Fibroblast of skin of right biceps (primary cell): ENCODE data around the gene MACROD2.

ENCODE experiments used
- DNase-seq: peaks from one replicate; pipeline ENCODE4 v3.0.0-alpha.2; 2013

Gene MACROD2

DNA sequence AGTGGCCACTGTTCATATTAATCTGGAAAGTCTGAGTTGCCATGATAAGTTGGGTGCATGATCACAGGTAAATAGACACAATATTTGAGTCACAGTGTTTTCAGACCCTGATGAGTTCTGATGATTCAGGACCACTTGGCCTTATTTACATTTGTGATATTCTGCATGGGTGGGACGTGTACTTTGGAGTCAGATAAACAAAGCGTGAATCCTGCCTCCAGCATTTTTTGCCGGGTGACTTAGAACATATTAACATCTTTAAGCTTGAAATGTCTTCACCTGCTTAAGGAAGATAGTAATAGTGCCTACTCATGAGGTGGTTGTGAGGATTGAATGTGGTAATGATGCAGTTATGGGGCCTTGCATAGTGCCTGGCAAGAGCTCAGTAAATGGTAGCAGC lies 1582.8 kb downstream of the MACROD2 start:
- DNase-seq, result no peak

DNA sequence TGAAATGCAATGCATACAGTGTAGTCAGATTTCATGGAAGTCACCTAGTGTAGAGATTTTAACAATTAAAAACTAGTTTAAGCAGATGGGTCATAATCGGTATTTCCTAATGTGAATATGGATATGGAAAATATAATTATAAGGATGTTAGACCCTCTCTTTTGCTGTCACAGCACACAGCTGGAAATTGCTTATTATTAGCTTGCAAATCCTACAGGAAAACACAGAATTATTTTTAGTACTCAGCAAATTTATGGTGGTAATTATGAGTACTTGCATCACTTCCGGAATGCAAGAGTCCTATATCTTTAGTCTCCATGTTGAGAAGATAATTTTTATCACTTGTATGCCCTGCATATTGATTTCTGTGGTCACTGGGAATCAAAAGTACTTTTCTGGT lies 1584.4 kb downstream of the MACROD2 start:
- no peak for DNase-seq

DNA sequence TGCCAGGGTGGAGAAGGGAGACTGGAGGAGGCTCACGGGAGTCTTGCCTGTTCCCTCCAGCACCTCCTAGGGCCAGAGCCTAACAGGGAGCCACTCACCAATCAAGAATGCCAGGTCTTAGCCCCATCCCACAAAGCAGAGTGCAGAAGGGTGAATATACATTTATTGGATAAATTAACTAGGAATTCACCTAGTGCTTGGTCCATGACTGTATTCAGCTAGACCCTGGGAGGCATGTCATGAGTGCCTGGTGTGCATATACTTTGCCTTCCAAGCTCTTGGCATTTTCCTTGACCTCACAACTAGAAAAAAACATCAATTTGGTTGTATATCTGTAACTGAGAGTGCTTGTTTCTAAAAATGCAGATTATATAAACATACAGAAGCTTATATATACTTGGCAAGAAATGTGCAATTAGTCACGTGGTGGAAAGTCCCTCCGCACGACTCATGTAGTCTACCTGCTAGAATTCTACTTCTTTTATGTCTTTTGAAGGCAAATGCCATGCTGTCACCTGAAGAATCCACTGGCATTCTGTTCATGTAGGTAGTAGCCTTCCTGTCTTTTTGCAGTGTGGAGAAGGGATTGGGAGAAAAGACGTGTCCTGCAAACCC lies 1586.9 kb downstream of the MACROD2 start:
- DNase-seq, result peak; percentile 50

DNA sequence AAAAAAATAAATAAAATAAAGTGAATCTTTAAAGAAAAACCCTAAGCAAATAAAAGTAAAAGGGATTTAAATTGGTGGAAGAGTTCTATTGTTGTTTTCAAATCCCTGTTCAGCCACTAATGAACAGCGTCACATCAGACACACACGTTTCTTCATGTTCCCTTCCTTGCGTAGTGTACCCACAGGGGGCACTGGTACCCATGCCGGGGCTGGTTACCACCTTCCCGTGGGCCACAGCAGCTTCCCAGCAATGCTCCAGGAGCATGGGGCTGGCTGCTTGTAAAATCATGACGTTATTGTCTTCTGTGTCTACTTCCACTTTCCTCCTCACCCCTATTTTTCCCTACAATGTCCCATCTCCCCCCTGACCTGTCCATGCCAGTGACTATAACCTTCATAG lies 1589.2 kb downstream of the MACROD2 start:
- DNase-seq, result no peak

DNA sequence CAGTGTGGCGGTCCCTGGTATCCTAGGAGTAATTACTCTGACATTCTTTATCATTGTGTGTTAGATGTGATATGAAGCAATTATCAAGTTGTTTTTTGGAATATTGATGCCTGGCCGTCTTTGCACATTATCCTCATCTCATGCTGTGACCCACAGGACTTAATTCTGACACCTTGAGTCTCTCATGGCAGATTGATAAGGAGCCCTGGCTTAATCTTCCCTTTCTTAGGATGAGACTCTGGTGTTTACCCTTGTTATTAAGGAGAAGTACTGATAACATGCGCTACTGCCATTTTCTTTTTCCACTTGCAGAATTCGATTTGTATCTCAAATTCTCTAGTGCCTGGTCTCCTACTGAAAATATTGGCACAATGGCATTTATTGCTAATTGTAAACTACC lies 1597.8 kb downstream of the MACROD2 start:
- DNase-seq, result no peak

DNA sequence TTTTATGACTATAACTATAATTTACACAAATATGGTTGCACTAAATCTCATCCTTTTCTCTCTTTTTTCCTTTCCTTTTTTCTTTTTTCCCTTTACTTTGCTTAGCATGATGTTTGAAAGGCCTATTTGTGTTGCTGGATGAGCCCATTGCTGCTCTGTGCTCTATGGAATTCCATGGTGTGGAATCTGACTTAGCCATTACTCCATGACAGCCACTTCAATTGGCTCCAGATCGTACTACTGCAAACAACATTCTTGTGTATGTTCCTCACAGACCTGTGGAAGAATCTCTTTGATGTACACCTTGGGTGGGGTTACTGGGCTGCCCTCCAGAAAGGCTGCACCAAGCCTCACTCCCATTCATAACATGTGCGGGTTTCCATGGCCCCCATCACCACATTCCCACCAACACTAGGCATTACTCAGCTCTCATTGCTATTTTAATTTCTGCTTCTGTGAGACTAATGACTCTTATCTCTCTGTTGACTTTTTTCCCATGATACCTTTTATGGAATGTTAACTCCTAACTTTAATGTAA lies 1598.9 kb downstream of the MACROD2 start:
- DNase-seq, result no peak

DNA sequence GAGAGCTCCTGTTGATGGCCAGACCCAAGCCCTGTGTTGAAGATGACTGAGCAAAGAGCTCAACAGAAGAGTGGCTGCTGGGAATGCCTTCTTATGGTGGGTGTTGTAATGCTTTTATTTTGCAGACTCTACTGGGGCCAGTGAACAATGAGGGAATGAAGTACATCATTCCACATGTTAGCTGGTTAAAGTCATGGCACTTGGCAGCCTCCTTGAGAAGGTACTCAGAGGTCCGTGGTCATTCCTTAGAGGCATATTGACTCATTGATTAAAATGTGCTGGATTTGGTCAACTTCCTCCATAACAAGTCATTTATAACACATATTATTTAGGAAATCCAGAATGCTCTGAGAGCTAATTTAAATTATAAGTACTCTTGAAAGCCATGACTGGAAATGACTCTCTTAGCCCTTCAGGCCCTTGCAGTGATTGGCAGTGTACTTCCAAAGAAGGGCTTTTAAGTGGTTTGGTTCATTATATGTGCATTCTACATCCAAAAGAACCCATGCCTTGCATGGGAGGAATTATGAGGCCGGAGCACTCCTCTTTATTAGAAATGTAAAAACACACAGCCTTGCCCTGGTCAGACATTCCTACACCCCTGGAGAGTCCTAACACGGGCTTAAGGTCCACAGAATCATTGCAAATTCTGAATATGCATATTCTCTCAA lies 1601.0 kb downstream of the MACROD2 start:
- peak; percentile 14 for DNase-seq

DNA sequence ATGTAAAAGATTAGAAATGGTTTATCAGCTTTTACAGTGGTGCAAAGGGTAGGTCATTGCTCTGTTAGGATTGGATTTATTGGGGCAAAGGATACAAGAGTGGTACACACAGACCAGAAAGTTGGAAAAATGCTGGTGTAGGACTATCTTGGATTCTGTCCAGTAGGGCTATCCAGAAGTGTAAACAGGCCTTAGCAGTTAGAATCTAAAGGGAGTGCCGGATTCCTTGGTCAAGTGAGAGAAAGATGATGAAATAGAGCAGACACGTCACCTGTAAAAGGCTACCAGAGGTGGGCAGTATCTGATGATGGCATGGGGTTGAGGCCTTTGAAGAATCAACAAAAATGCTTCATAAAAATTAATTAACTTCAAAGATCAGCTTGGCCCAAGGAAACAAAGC lies 1602.0 kb downstream of the MACROD2 start:
- DNase-seq, result no peak

DNA sequence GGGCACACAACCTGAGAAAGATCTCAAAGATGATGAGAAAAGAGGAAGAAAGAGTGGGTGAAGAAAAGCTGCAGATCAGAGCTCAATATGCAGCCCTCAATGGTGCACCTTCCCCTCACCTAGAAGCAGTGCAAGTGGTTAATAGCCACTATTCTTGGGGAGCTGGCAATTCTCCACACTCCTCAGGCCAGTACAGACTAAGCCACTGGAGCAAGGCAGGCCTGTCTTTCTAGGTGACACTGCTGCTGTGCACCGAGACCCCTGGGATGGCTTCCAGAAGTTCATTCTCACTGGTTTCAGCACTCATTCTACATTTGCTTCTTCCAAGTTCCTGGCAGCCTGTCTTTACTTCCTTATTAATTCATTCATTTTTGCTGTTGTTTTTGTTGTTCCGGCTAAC lies 1604.6 kb downstream of the MACROD2 start:
- DNase-seq, result no peak

DNA sequence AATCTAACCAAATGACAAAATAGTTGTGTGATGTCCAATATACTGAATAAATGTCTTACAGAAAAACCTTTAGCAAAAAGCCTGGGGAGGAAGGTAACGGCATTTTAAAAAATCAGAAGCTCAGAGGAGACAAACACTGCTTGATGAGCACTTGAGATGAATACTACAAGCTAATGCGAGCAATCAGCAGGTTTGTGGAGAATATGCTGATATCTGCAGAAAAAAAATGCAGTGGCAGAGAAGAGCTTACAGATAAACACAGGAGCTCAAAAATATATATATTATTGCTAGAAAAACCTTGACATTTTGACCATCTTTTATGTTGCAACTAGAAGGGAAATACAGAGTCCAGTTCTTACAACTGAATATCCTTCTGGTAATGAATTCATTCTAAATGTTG lies 1605.2 kb downstream of the MACROD2 start:
- no peak for DNase-seq

DNA sequence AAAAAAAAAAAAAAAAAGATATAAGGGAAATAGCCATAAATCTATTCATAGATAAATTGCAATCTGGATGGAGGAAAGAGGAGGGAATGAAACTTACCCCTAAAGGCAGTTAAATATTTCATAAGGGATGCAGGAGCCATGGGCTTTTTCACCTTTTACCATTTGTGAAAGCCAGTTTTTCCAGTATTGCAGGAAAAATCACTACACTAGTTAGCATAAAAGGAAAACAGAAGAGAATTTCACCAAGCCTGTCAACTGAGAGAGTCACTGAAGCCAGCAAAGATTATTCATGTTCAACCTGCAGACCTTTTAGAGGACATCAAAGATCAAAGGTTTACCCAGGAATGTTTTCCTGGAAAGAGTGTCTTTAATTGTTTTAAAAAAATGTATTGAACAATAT lies 1608.2 kb downstream of the MACROD2 start:
- no peak for DNase-seq

DNA sequence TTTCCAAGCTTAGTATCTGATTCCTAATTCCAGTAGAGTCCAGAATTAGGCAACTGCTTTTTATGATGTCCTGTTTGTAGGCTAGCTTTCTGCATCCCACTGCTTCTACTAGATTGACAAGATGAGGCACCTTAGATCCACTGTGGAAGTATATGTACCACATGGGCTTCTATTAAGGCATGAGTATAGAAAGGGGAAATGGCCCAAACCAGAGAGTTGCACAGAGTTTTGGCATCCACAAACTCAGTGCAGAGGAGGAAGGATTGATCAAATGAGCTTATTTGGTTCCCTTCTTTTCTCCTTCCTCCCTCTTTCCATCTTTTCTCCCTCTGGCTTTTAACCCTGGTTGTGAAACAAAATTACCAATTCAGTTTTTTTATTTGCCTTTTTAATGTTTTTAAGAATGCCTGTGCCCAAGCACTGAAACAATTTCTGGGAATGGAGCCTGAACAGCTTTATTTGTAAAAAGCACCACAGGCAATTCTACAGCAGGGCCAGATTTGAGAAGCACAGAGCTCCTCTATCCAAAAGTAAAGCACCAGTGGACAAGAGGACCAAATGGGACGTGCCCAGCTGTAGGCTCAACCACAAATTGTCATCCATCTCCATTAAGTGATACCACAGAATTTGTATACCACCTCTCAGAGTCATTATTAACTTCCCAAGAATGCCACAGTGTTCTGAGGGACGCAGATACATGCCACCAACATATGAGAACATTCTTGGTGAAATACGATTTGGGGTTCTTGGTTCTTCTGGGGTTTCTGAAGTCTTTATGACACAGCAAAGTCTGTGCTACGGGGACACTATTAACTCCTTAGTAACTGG lies 1608.9 kb downstream of the MACROD2 start:
- DNase-seq, result peak; percentile 18

DNA sequence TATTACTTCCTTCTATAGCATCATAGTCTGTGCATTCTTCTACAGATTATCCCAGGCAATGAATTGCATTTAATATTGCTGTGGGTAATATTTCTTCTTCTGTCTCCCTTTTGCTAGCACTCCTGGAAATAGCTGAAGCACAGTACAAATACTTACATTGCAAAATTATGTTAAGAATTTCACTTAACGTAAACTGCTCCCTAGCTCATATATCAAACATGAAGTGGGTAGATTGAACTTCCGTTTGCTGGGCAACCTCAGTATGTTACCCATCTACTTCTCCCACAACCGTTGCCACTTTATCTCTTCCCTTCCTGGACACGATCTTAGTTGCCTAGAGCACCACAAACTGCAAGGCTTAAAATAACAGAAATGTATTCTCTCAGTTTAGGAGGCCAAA lies 1614.6 kb downstream of the MACROD2 start:
- DNase-seq, result no peak

DNA sequence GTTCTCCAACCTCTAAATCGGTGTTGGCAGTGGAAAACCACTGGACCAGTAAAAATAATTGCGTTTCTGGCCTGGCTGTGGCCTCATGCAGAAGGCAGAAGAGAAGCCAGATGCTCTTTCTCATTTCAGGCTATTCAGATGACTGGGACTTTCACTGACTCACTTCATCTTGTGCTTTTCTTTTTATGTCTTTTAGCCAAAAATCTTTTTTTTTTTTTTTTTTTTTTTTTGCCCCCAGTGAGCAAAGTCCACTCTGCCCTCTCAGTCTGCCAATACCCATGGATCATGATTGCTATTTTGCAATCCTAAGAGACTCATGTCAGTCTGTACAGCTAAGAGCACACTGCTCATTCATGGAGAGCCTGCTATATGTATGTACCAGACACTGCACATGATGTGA lies 1615.5 kb downstream of the MACROD2 start:
- DNase-seq, result no peak

DNA sequence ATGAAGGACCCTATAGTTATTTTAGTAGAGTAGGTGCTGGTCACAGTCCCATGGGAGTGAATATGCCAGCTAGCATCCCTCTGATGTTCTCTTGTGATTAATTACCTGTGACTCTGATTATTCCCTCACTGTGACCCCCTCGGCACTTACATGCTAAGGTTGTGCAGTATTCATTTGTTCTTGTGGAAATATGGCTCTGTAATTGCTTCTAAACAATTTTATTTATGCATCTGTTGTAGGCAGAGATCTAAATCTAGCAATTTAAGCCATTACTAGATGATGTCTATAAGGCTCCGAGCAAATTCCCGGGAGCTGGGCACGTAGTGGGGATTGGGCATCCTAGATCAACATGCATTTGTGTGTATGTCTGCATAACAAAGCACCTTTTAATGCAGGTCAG lies 1616.2 kb downstream of the MACROD2 start:
- DNase-seq, result no peak

DNA sequence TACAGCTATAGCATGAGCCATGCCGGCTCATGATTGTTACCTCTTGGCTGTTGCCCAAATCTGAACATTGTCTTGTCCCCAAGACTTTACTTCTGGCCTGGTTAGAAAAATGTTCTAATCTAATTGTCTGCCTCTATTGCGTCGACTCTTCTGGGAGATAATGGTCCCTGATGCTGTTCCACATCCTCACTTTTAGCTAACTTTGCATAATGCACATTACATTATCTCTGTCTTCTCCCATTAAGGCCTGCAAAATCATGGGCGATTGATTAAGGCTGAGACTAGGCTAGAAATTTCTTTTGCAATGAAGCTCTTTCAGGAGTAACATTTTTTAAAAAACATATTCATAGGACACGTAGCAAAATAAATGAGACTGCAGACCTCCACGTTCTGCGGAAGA lies 1616.9 kb downstream of the MACROD2 start:
- DNase-seq, result no peak

DNA sequence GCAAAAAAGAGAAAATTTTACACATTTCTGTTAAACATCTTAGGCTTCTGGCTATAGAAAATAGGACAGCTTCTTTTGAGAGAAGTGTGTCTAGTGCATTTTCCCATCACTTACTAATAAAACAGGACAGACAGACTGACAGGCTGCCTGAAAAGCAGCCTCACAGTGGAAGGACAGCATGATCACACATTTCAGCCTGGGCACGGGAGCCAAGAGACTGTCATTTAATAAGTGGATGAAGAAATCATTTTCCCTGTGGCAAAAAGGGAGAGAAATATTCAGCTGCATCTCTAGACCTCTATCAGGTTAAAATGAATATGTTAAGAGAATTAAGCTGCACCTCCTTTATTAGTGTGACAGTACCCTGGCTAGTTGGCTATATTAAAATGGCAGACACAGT lies 1617.5 kb downstream of the MACROD2 start:
- DNase-seq, result no peak

DNA sequence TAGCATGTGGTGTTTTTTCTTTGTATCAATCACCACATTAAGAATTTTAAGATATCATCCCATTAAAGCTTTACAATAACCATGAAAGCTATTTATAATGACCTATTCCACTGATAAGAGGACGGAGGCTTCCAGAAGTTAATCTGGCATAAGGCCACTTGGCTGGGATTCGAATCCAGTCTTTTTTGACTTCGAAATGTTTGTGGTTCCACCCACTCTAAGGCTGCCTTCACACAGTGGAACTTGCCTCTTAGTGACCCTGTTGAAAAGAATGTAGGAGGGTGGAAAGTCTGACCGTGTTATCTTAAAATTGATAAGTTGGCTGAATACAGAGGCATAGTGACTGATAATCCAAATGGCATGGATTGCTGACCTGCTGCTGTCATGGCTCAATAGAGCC lies 1618.2 kb downstream of the MACROD2 start:
- DNase-seq, result peak; percentile 2

DNA sequence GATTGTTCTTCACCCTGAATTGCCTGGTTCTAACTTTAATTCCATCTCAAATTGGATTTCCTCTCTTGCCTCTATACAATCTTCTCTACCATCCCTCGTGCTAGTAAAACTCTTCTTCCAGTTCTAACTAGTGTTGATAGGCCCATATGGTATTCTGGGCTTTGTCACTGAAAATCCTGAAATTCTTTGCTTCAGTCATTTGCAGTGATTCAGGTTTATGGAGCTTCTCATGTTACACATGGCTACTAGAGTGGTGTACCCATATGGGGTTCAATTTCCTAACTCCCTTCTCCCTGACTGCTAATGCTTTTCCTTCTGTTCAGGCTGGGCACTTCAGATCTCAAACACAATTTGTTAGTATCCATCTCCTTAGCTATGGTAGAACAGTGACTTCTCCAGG lies 1621.3 kb downstream of the MACROD2 start:
- peak; percentile 46 for DNase-seq

DNA sequence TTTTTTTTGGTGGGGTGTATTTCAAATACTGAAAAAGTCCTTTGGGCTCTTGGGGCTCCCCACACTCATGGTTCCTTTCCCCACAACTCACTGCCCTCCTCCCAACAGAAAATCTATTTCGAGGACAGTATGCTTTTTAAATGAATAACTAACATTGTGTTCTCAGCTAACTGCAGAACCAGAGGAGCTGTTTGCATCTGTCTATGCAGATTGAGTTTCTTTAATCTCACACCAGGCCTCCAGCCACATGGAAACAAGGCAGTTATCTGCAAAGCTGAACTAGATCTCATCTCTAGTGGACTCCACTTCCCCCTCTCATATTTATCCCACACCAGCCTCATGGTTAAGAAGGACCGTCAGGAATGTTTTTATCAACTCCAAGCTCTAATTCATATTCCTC lies 1622.8 kb downstream of the MACROD2 start:
- DNase-seq, result no peak

DNA sequence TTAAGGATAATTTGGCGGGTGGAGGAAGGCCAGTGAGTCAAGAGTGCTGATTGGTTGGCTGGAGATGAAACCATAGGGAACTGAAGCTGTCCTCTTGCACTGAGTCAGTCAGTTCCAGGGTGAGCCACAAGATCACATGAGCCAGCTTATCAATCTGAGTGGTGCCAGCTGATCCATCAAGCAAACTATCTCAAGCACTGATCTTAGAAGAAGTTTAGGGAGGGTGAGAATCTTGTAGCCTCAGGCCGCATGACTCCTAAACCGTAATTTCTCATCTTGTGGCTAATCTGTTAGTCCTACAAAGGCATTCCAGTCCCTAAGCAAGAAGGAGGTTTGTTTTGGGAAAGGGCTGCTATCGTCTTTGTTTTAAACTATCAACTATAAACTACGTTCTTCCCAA lies 1623.6 kb downstream of the MACROD2 start:
- no peak for DNase-seq

DNA sequence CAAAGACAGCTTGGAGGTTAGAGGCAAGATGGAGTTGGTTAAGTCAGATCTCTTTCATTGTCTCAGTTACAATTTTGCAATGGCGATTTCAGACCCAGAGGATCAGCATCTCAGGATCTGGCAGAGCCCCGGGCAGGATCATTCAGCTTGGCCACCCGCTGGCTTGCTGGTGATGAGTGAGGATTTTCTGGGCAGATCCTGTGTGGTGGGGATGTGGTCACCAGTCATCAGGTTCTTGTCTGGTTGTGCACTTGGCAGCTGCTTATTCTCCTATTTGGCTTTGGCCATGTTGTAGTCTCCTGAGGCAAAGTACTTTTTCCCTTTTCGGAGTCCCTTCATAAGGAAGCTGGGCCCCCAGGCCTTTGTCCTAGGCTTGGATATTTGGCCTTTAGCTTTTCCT lies 1624.0 kb downstream of the MACROD2 start:
- no peak for DNase-seq

DNA sequence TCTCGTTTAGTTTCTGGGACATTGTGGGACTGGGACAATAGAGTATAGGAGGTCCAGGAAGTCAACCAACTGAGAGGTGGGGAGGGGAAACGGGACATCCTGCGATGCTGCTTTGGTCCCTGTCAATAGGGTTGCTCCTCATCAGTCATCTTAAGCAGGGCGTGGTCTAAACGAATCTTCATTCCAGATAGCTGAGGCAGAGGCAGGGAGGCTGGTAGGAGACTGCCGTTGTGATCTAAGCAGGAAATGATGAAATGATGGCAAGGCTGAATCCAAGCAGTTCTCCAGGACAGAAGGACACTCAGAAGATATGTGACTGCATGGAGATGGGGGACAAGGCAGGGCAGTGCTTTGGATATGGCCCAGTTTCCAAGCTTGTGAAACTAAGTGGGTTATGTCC lies 1624.5 kb downstream of the MACROD2 start:
- DNase-seq, result peak; percentile 17

DNA sequence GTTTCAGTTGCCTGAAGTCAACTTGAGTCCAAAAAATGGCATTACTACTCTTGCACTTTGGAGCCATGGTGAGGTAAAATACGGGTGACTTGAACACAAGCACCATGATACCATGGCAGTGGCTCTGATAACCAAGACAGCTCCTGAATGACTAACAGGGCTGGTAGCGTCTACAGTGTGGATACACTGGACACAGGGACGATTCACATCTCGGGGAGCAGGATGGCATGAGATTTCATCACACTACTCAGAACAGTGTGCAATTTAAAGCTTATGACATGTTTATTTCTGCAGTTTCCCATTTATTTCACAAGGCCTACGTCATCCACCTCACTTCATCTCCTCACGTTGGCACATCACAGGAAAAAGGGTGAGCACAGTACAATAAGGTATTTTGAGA lies 1627.1 kb downstream of the MACROD2 start:
- no peak for DNase-seq
